H9 (cell line): ENCODE data around the gene NID1. TPM values are rescaled to one million over a fixed set of nuclear protein-coding genes. Genes with fewer than 3 reads are reported as not detected.

Source experiments
- DNase-seq: peaks from one replicate; pipeline ENCODE4 v3.0.0-alpha.2; 2017
- H2AFZ ChIP-seq: one replicate; pipeline ENCODE4 v1.6.1; 2013; ENCODE audit warnings: mild to moderate bottlenecking, low read length, control low read depth, moderate library complexity
- H2AK5ac ChIP-seq: 2 replicates; pipeline ENCODE4 v1.6.1; 2013; ENCODE audit warnings: low read length, control low read depth, mixed read lengths; ENCODE audit not compliant: insufficient read length
- H2BK120ac ChIP-seq: one replicate; pipeline ENCODE4 v1.6.1; 2013; ENCODE audit warnings: low read depth, mild to moderate bottlenecking, low read length, control low read depth, inconsistent platforms; ENCODE audit not compliant: poor library complexity, severe bottlenecking
- H2BK12ac ChIP-seq: 2 replicates; pipeline ENCODE4 v1.6.1; 2013; ENCODE audit warnings: low read length, control low read depth, mixed read lengths, low read depth; ENCODE audit not compliant: insufficient read length
- H2BK15ac ChIP-seq: 2 replicates; pipeline ENCODE4 v1.6.1; 2013; ENCODE audit warnings: low read depth, low read length, control low read depth
- H2BK20ac ChIP-seq: one replicate; pipeline ENCODE4 v1.6.1; 2013; ENCODE audit warnings: low read depth, mild to moderate bottlenecking, low read length, control low read depth, inconsistent platforms; ENCODE audit not compliant: poor library complexity, severe bottlenecking
- H2BK5ac ChIP-seq: 2 replicates; pipeline ENCODE4 v1.6.1; 2013; ENCODE audit warnings: low read length, control low read depth, mixed read lengths; ENCODE audit not compliant: insufficient read length
- H3K14ac ChIP-seq: 2 replicates; pipeline ENCODE4 v1.6.1; 2013; ENCODE audit warnings: low read length, control low read depth; ENCODE audit not compliant: insufficient read depth
- H3K18ac ChIP-seq: 2 replicates; pipeline ENCODE4 v1.6.1; 2013; ENCODE audit warnings: low read depth, mild to moderate bottlenecking, mixed read lengths, low read length, control low read depth; ENCODE audit not compliant: insufficient read length
- H3K23ac ChIP-seq: 2 replicates; pipeline ENCODE4 v1.6.1; 2013; ENCODE audit warnings: low read length, control low read depth, mixed read lengths, low read depth; ENCODE audit not compliant: insufficient read length
- H3K23me2 ChIP-seq: 2 replicates; pipeline ENCODE4 v1.6.1; 2013; ENCODE audit warnings: low read depth, mild to moderate bottlenecking, mixed read lengths, low read length, control low read depth; ENCODE audit not compliant: insufficient read length, poor library complexity, severe bottlenecking
- H3K27ac ChIP-seq: 2 replicates; pipeline ENCODE4 v1.5.1; 2013; ENCODE audit warnings: low read length, control low read depth, mixed read lengths, low read depth; ENCODE audit not compliant: insufficient read length
- H3K27me3 ChIP-seq: 2 replicates; pipeline ENCODE4 v1.6.1; 2013; ENCODE audit warnings: low read length, control low read depth, inconsistent platforms; ENCODE audit not compliant: insufficient read depth
- H3K4ac ChIP-seq: 2 replicates; pipeline ENCODE4 v1.6.1; 2013; ENCODE audit warnings: low read depth, mild to moderate bottlenecking, control low read depth, inconsistent platforms, low read length, moderate library complexity
- H3K4me1 ChIP-seq: 2 replicates; pipeline ENCODE4 v1.6.1; 2013; ENCODE audit warnings: low read length, control low read depth, inconsistent platforms; ENCODE audit not compliant: insufficient read depth
- H3K4me2 ChIP-seq: 2 replicates; pipeline ENCODE4 v1.6.1; 2013; ENCODE audit warnings: low read length, control low read depth, mixed read lengths; ENCODE audit not compliant: insufficient read length, insufficient read depth
- H3K56ac ChIP-seq: 2 replicates; pipeline ENCODE4 v1.6.1; 2013; ENCODE audit warnings: low read depth, mild to moderate bottlenecking, mixed read lengths, low read length, control low read depth; ENCODE audit not compliant: insufficient read length
- H3K79me1 ChIP-seq: 2 replicates; pipeline ENCODE4 v1.6.1; 2013; ENCODE audit warnings: low read depth, mild to moderate bottlenecking, moderate library complexity, low read length, control low read depth, inconsistent platforms; ENCODE audit not compliant: insufficient read depth, poor library complexity, severe bottlenecking
- H3K79me2 ChIP-seq: 2 replicates; pipeline ENCODE4 v1.6.1; 2013; ENCODE audit warnings: low read length, control low read depth, inconsistent platforms; ENCODE audit not compliant: insufficient read depth
- H3K9ac ChIP-seq: 2 replicates; pipeline ENCODE4 v1.6.1; 2013; ENCODE audit warnings: low read length, control low read depth, mixed read lengths; ENCODE audit not compliant: insufficient read length; ENCODE audit errors: extremely low read depth
- H3K9me3 ChIP-seq: one replicate; pipeline ENCODE4 v1.6.1; 2013; ENCODE audit warnings: low read depth, low read length, inconsistent platforms; ENCODE audit not compliant: control insufficient read depth
- H3T11ph ChIP-seq: one replicate; pipeline ENCODE4 v1.6.1; 2013; ENCODE audit warnings: mild to moderate bottlenecking, low read length, control low read depth, inconsistent platforms
- H4K20me1 ChIP-seq: one replicate; pipeline ENCODE4 v1.6.1; 2013; ENCODE audit not compliant: control insufficient read depth, insufficient read length, insufficient read depth
- H4K5ac ChIP-seq: 2 replicates; pipeline ENCODE4 v1.6.1; 2013; ENCODE audit warnings: low read depth, mild to moderate bottlenecking, mixed read lengths, low read length, control low read depth; ENCODE audit not compliant: insufficient read length
- H4K8ac ChIP-seq: replicated peaks from 2 replicates; pipeline ENCODE4 v1.6.1; 2013; ENCODE audit warnings: low read length, control low read depth, mixed read lengths, low read depth; ENCODE audit not compliant: insufficient read length
- H4K91ac ChIP-seq: 2 replicates; pipeline ENCODE4 v1.6.1; 2013; ENCODE audit warnings: low read depth, mild to moderate bottlenecking, moderate library complexity, mixed read lengths, low read length, control low read depth; ENCODE audit not compliant: insufficient read length
- H3K27ac Mint-ChIP-seq, 3 experiments: 2 replicates in 2 of 3; 3 replicates in 1 of 3; pipeline ENCODE4 v1.8.0; 2020 to 2021; ENCODE audit warnings: mixed read lengths in 3 of 3, mild to moderate bottlenecking in 1 of 3, moderate library complexity in 1 of 3
- H3K27me3 Mint-ChIP-seq: 2 replicates; pipeline ENCODE4 v1.8.0; 2021; ENCODE audit warnings: low read depth, mild to moderate bottlenecking, moderate library complexity, mixed read lengths
- H3K36me3 Mint-ChIP-seq, 3 experiments: 2 replicates in 2 of 3; 3 replicates in 1 of 3; pipeline ENCODE4 v1.8.0; 2020 to 2021; ENCODE audit warnings: low read depth in 3 of 3, mixed read lengths in 3 of 3; ENCODE audit not compliant: insufficient read depth in 1 of 3
- H3K4me1 Mint-ChIP-seq, 2 experiments: 2 replicates each; pipeline ENCODE4 v1.8.0; 2020; ENCODE audit warnings: mixed read lengths in 2 of 2
- H3K4me3 Mint-ChIP-seq, 2 experiments: 2 replicates in 1 of 2; 3 replicates in 1 of 2; pipeline ENCODE4 v1.8.0; 2020 to 2021; ENCODE audit warnings: mild to moderate bottlenecking in 2 of 2, mixed read lengths in 2 of 2, moderate library complexity in 1 of 2
- H3K9me3 Mint-ChIP-seq, 2 experiments: 2 replicates in 1 of 2; 3 replicates in 1 of 2; pipeline ENCODE4 v1.8.0; 2020; ENCODE audit warnings: mild to moderate bottlenecking in 2 of 2, mixed read lengths in 2 of 2, moderate library complexity in 1 of 2
- CTCF ChIP-seq: fragments of 200-600 bp; sonication (generic); conservative IDR thresholded peaks from 3 replicates; pipeline ENCODE4 v1.8.0; 2021; ENCODE audit warnings: antibody characterized with exemption, mild to moderate bottlenecking
- WGBS: extraction: QIAGEN DNeasy Blood & Tissue Kit; methylation state at CpG from one replicate; pipeline ENCODE4 v1.1.7; 2013; ENCODE audit warnings: missing lambda C conversion rate, low lambda C conversion rate, mixed read lengths; ENCODE audit not compliant: insufficient read length; ENCODE audit errors: extremely low coverage; 5-methylcytosine and 5-hydroxymethylcytosine counted together
- total RNA-seq: library from RNA; stranded (reverse); gene quantifications from 2 replicates; pipeline ENCODE4 v1.2.1, GENCODE V29; 2021

The NID1 gene
- total RNA-seq, 1 experiment from 2014 or later = 28.5 TPM

- peak overlapping the region in 1 of 3 experiments; percentile 50; a peak in 1 of 7 replicates for H3K27ac Mint-ChIP-seq
Observed at GRCh38 chr1:235992346-235992745, 72.5 kb downstream of the NID1 start.

More at GRCh38 chr1:235992346-235992745, 72.5 kb downstream of the NID1 start:
- Histone ChIP-seq H3K18ac (no peak overlapping the region), H3K27ac (no peak overlapping the region), H3T11ph (no peak overlapping the region), H3K4me2 (no peak overlapping the region), H2BK15ac (no peak overlapping the region), H4K8ac (no peak overlapping the region), H2BK120ac (no peak overlapping the region), H4K91ac (no peak overlapping the region), H2AFZ (no peak overlapping the region), H3K79me2 (no peaks in the 10 kb centered on the region), H3K79me1 (no peaks in the 10 kb centered on the region), H3K9ac (no peak overlapping the region), H4K20me1 (no peaks in the 10 kb centered on the region), H3K23me2 (no peaks in the 10 kb centered on the region), H3K23ac (no peak overlapping the region), H2BK5ac (no peak overlapping the region), H3K4ac (no peak overlapping the region), H3K56ac (no peak overlapping the region), H4K5ac (no peak overlapping the region), H2BK12ac (no peak overlapping the region), H3K9me3 (peaks cover 15% of the 10 kb centered on the region), H3K27me3 (no peaks in the 10 kb centered on the region), H2BK20ac (no peak overlapping the region), H3K4me1 (no peaks in the 10 kb centered on the region), H3K14ac (no peak overlapping the region), H2AK5ac (no peak overlapping the region)
- peaks cover 20 to 29% of the 10 kb centered on the region in 2 experiments for H3K9me3 Mint-ChIP-seq
- TF ChIP-seq CTCF = no peak
- H3K27me3 Mint-ChIP-seq = peaks cover 1% of the 10 kb centered on the region; the same call in 1 of the 2 replicates
- H3K4me3 Mint-ChIP-seq = no peak overlapping the region
- no peaks in the 10 kb centered on the region; a peak in 1 of 4 replicates for H3K4me1 Mint-ChIP-seq
- no CpG with 5 or more reads among the region's 13 CpGs for WGBS
- H3K36me3 Mint-ChIP-seq = peaks cover 21 to 36% (median 33%) of the 10 kb centered on the region in 3 experiments
- DNase-seq = no peak
